ENCODE measurements around the gene MFSD6.
A peak's percentile ranks its signal among the peaks of the same experiment; 100 is the strongest.

MFSD6 gene

DNA sequence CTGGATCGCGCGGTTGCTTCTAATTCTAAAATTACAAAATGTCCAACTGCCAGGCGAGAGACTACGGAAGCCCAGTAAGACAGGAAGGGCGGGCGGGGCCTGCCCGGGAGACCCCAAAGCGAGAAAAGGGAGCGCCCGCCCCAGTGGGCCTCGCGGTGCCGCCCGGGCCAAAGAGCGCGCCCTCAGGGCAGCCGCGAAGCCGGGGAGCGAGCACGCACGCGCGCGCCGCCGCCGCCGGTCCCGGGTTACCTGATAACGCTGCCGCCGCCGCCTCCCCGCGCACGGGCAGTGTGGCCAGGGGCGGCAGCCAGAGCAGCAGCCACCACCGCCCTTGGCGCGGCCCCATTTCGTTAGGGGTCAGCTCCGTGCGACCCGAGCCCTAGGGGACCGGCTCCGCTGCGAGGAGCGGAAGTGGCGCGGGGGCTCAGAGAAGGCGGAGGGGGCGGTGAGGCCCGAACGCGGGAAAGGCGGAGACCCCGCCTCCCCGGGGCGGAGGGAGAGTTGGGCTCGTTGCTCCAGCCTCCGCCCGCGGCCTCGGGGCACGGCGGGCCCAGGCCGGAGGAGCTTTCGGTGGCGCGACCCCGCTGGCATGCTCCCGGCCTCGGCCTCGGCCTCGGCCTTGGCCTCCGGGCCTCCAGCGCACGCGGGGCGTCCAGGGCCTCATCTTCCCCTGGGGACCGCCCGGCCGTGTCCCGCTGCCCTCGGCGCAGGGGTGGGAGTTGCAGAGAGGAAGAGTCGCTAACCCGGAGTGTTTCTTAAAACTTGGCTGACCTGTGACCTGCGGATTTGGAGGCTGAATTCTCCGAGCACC lies 126.4 kb downstream of the MFSD6 start, which contains the start of gene NEMP2:
NEMP2 (minus strand) TSS at position 413 of the 811 bp plus-strand sequence; CDS start at position 346, 67 bp downstream.
- peak; percentile 63 to 71 for DNase-seq

DNA sequence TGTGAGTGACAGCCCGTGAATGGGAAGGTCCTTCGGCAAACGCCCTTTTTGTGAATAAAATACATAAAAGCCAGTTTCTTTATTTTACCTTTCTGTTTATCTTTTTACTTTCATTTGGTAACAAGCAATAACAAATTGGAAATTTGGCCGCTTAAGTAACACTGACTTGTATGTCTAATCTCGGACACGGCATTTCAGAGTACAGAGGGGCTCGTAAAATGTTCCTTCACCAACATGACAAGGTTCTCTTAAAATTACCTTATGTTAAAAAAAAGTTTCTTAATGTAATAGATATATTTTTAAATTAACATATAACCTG lies 126.9 kb downstream of the MFSD6 start:
- no peak for DNase-seq

DNA sequence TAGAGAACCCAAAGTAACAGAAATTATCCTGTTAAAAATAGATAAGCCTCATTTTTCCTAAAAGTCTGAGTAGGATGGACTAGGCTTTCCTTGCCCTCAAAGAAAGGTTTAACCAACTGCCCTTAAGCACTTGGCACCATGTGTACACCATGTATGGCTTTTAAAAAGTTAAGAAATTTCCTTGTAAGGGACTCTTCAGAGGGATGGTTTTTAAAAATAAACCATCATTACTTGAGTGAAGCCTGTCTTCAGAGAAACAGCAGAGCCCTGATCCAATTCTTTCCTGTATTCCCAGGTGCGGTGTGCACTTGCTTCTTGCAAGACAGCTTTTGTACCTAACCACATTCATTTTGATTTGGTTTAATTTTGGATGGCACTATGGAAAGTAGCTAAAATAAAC lies 127.4 kb downstream of the MFSD6 start:
- DNase-seq: no peak

DNA sequence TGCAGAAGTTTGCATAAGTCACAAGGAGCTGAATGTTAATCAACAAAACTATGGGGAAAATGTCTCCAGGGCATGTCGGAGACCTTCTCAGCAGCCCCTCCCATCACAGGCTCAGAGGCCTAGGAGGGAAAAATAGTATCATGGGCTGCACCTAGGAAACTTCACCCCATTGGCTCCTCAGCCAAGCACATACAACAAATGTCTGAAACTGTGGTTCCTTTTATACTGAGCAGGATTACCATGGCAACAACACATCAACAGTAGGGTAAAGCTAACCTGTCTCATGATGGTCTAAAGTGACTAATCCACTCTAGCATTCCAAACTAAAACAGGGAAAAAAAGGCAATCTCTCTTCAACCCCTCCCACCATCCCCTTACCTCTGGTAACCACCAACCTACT lies 129.6 kb downstream of the MFSD6 start:
- DNase-seq: no peak

DNA sequence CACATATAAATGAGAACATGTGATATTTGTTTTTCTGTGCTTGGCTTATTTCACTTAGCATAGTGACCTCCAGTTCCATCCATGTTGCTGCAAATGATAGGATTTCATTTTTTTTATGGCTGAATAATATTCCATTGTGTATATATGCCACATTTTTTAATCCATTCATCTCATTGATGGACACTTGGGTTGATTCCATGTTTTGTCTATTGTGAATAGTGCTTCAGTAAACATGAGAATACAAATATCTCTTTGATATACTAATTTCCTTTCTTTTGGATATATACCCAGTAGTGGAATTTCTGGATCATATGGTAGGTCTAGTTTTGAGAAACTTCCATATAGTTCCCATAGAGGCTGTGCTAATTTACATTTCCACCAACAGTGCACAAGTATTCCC lies 130.0 kb downstream of the MFSD6 start:
- DNase-seq: no peak

DNA sequence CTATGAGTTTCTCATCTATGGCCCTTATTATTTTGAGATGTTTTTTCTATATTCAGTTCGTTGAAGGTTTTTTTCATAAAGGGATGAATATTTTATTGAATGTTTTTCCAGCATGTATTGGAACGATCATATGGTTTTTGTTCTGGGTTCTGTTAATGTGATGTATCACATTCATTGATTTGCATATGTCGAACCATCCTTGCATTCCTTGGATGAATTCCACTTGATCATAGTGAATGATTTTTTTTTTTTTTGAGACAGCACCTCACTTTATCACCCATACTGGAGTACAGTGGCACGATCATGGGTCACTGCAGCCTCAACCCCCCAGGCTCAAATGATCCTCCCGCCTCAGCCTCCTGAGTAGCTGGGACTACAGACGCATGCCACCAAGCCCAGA lies 131.9 kb downstream of the MFSD6 start:
- DNase-seq: no peak

DNA sequence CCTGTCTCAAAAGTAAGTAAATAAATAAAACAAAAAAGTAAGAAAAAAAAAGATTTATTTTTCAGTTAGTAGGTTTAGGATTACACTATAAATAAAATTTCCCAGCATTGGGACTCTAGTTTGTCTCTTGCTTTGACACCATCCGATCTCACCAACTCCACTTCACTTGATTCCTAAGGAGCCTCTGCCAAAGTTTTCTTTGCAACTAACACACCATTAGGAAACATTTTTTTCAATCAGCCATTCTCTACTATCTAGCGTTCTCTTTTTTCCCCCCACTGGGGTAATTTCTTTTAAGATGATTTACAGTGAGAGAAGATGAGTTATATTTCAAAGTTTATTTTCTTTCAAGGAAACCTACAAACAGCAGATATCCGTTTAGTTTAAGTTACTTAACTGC lies 136.9 kb downstream of the MFSD6 start:
- no peak for DNase-seq

DNA sequence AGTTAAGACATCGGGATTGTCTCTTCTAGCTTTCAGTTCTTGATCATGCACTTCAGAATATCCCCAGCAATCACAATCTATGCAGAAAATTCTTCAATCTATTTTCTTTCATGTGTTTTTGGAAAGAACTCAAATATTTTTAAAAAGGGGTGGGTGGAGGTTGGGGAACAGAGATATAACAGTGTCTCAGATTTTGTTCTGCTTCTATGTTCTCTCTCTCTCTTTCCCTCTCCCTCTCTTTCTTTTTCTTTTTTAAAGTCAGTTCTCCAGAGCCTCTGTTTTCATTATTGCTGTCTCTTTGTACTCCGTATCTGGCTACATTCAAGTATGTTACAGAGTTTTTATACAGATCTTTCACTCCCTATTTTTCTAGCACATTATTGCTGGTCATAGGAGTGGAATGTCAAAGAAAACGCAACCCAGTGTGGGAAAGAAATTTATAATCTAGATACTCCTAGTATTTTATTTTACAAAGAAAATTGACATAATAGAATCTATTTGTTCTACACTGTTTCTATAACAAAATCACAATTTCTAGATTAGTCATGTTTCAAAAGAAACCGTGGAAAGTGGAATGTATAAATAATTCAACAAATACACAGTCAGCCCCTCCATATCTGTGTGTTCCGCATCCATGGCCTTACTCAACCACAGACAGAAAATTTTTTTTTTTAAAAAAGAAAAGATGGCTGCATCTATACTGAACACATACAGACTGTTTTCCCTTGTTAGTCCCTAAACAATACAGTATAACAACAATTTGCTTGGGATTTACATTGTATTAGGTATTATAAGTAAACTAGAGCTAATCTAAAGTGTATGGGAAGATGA lies 137.6 kb downstream of the MFSD6 start:
- no peak for DNase-seq

DNA sequence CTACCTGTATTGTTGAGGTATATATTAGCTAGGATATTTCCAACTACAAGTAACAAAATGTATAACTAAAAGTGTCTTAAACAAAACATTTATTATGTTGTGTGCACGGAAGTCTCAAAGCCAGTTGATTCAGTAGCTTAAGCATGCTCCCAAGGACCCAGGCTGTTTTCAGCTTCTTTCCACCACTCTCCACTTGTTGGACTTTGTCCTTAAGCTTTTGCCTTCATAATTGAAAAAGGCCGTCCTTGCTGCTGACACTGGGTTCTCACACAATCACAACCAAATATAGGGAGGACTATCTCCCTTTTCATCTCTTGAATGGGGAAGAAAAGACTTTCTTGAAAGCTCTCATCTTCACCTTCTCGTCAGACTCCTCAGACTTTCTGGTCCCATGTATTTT lies 138.6 kb downstream of the MFSD6 start:
- DNase-seq: no peak

DNA sequence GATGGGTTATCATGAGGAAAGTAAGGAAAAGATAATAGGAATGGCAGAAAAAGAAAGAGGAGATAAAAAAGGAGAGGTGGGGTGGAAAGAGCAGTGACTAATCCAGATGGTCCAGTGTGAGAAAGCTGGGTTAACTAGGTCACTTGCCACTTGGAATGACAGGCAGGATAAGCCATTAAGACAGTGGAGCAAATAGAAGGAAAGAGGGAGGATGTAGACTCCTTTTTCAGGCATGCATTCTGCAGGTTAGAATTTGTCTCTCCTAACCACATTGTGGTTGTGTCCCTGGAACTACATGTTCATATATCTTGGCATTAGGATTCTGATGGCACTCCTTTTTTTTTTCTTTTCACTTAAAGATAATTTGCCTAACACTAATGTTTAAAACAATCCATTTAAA lies 139.7 kb downstream of the MFSD6 start:
- DNase-seq: no peak

DNA sequence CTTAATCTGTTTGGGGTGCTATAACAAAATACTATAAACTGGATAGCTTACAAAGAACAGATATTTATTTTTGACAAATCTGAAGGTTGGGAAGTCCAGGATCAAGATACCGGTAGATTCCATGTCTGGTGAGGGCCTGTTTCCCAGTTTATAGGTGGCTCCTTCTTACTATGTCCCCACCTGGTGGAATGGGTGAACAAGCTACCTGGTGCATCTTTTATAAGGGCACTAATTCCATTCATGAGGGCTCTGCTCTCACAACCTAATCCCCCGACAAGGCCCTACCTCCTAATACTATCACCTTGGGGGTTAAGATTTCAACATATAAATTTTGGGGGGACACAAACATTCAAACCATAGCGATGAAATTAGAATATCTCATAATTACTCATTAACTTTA lies 142.0 kb downstream of the MFSD6 start:
- no peak for DNase-seq

Measured in hippocampal formation (tissue), 2 donors.